Astrocyte (in vitro differentiated cells and primary cell): Measurements from ENCODE around the gene AFAP1L2. TPM values are rescaled to one million over a fixed set of nuclear protein-coding genes. Genes with fewer than 3 reads are reported as not detected.

ENCODE experiments used
- DNase-seq: peaks from one replicate; pipeline ENCODE4 v3.0.0-alpha.2; 2010; ENCODE audit warnings: low read depth
- FAIRE-seq: peaks from 2 replicates; lab custom pipeline; 2011; peaks lifted over from hg19 to GRCh38; lab: Jason Lieb, UNC
- H2AFZ ChIP-seq: 2 replicates; pipeline ENCODE4 v1.6.0; 2012; ENCODE audit warnings: low read depth, low read length, inconsistent platforms
- H3K27ac ChIP-seq: 2 replicates; pipeline ENCODE4 v1.5.1; 2011; ENCODE audit warnings: low read depth, low read length, inconsistent platforms
- H3K27me3 ChIP-seq: 2 replicates; pipeline ENCODE4 v1.6.0; 2011; ENCODE audit warnings: low read length, inconsistent platforms; ENCODE audit not compliant: insufficient read depth
- H3K36me3 ChIP-seq: 2 replicates; pipeline ENCODE4 v1.5.1; 2011; ENCODE audit warnings: low read length, inconsistent platforms; ENCODE audit not compliant: insufficient read depth
- H3K4me1 ChIP-seq: 2 replicates; pipeline ENCODE4 v1.5.1; 2011; ENCODE audit warnings: low read length, inconsistent platforms; ENCODE audit not compliant: insufficient read depth
- H3K4me2 ChIP-seq: 2 replicates; pipeline ENCODE4 v1.6.0; 2012; ENCODE audit warnings: low read length, inconsistent platforms
- H3K4me3 ChIP-seq: 2 replicates; pipeline ENCODE4 v1.5.1; 2011; ENCODE audit warnings: low read depth, mild to moderate bottlenecking, low read length, inconsistent platforms; ENCODE audit not compliant: insufficient read depth
- H3K79me2 ChIP-seq: 2 replicates; pipeline ENCODE4 v1.6.0; 2012; ENCODE audit warnings: mild to moderate bottlenecking, low read length, inconsistent platforms; ENCODE audit not compliant: insufficient read depth
- H3K9ac ChIP-seq: 2 replicates; pipeline ENCODE4 v1.6.0; 2012; ENCODE audit warnings: mild to moderate bottlenecking, low read length, inconsistent platforms
- H3K9me3 ChIP-seq: 2 replicates; pipeline ENCODE4 v1.5.1; 2012; ENCODE audit warnings: low read depth, mild to moderate bottlenecking, low read length, inconsistent platforms; ENCODE audit not compliant: insufficient read depth
- H4K20me1 ChIP-seq: 2 replicates; pipeline ENCODE4 v1.6.0; 2012; ENCODE audit warnings: low read length, inconsistent platforms; ENCODE audit not compliant: insufficient read depth
- H3K27ac Mint-ChIP-seq: one replicate; pipeline ENCODE4 v1.8.0; 2021; ENCODE audit warnings: mild to moderate bottlenecking, mixed read lengths; ENCODE audit not compliant: unreplicated experiment
- H3K27me3 Mint-ChIP-seq: one replicate; pipeline ENCODE4 v1.8.0; 2021; ENCODE audit warnings: low read depth, mixed read lengths; ENCODE audit not compliant: unreplicated experiment
- H3K36me3 Mint-ChIP-seq: one replicate; pipeline ENCODE4 v1.8.0; 2021; ENCODE audit warnings: low read depth, mixed read lengths; ENCODE audit not compliant: unreplicated experiment
- H3K4me1 Mint-ChIP-seq: one replicate; pipeline ENCODE4 v1.8.0; 2021; ENCODE audit warnings: low read depth, mixed read lengths; ENCODE audit not compliant: unreplicated experiment
- H3K4me3 Mint-ChIP-seq: one replicate; pipeline ENCODE4 v1.8.0; 2021; ENCODE audit warnings: mild to moderate bottlenecking, moderate library complexity, mixed read lengths; ENCODE audit not compliant: unreplicated experiment
- H3K9me3 Mint-ChIP-seq: one replicate; pipeline ENCODE4 v1.8.0; 2021; ENCODE audit warnings: mild to moderate bottlenecking, mixed read lengths; ENCODE audit not compliant: unreplicated experiment
- EZH2 ChIP-seq: IDR thresholded peaks from 2 replicates; pipeline ENCODE4 v1.6.1; 2012; ENCODE audit warnings: mild to moderate bottlenecking, low read length, inconsistent platforms; ENCODE audit not compliant: insufficient read depth
- total RNA-seq: library from RNA; stranded (reverse); gene quantifications from 2 replicates; pipeline ENCODE4 v1.2.1, GENCODE V29; 2021
- TF ChIP-seq, protein P1 (sequence below): IDR thresholded peaks from 2 replicates; pipeline ENCODE4 v1.5.1; 2011; ENCODE audit warnings: low read depth, mild to moderate bottlenecking, inconsistent platforms, low read length, moderate library complexity; ENCODE audit not compliant: insufficient read depth

AFAP1L2 gene
- total RNA-seq, 1 donor from 2014 or later, result 26.6 TPM

DNA sequence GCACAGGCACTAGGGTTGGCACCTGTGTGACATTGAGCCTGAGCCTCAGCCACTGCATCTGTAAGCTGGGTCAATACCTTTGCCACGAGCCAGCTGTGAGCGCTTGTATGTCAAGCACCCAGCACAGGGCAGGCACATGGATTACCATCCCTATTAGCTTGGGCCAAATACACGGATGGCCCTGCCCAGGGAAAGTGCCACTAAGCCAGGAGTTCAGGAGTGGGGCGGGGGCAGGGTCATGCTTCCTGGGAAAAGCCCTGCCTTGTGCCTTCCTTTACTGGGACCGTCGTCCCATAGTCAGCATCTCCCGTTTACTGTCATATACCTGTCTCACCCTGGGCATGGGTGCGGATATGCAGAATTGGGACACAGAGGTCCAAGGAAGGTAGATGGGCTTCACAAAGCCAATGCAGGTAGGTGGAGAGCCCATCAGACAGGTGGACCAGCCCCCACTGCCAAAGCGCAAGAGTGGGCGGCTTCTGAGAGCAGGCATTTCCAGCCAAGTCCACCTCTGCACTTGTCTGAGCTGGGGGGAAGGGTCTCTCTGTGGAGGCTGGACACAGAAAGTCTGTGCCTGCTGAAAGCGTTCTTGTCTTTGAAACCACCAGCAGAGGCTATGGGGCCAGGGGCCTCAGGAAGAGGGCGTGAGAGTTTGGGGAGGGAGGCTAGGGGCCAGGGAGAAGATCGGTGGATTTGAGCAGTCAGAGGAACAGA, 92.6 kb downstream of the AFAP1L2 start:
- Histone ChIP-seq H3K36me3 (no peaks in the 10 kb centered on the region), H3K9me3 (no peaks in the 10 kb centered on the region), H3K4me1 (peaks cover 28% of the 10 kb centered on the region), H3K27ac (no peak overlapping the region), H3K9ac (no peak overlapping the region), H3K27me3 (no peaks in the 10 kb centered on the region), H2AFZ (no peak overlapping the region), H3K4me2 (no peak overlapping the region), H3K4me3 (no peak overlapping the region), H4K20me1 (no peaks in the 10 kb centered on the region), H3K79me2 (no peaks in the 10 kb centered on the region)
- H3K27ac Mint-ChIP-seq, result no peak overlapping the region
- peaks cover 14% of the 10 kb centered on the region for H3K36me3 Mint-ChIP-seq
- DNase-seq, result no peak
- no peaks in the 10 kb centered on the region for H3K27me3 Mint-ChIP-seq
- H3K9me3 Mint-ChIP-seq, result no peaks in the 10 kb centered on the region
- TF ChIP-seq, protein P1, sequence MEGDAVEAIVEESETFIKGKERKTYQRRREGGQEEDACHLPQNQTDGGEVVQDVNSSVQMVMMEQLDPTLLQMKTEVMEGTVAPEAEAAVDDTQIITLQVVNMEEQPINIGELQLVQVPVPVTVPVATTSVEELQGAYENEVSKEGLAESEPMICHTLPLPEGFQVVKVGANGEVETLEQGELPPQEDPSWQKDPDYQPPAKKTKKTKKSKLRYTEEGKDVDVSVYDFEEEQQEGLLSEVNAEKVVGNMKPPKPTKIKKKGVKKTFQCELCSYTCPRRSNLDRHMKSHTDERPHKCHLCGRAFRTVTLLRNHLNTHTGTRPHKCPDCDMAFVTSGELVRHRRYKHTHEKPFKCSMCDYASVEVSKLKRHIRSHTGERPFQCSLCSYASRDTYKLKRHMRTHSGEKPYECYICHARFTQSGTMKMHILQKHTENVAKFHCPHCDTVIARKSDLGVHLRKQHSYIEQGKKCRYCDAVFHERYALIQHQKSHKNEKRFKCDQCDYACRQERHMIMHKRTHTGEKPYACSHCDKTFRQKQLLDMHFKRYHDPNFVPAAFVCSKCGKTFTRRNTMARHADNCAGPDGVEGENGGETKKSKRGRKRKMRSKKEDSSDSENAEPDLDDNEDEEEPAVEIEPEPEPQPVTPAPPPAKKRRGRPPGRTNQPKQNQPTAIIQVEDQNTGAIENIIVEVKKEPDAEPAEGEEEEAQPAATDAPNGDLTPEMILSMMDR, result no peak
- no peak for TF ChIP-seq EZH2
- no peak overlapping the region for H3K4me3 Mint-ChIP-seq
- H3K4me1 Mint-ChIP-seq, result peaks cover 33% of the 10 kb centered on the region
- no peak for FAIRE-seq

DNA sequence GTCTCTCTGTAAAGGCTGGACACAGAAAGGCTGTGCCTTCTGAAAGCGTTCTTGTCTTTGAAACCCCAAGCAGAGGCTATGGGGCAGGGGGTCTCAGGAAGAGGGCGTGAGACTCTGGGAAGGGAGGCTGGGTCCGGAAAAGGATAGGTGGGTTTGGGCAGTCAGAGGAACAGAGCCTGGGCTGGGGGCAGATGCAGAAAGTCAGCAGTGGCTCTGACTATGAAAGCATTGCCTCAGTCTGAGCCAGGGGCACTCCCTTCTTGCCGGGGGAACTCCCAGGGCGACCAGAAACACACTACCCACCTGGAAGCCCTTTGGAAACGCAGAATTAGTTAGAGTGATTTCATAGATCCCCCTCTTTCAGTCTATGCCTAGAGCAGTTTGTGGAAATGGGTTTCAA, 93.3 kb downstream of the AFAP1L2 start:
- no peak overlapping the region for H3K4me3 ChIP-seq
- H4K20me1 ChIP-seq, result no peaks in the 10 kb centered on the region
- no peak overlapping the region for H3K4me2 ChIP-seq
- TF ChIP-seq EZH2, result no peak
- TF ChIP-seq, protein P1, result no peak
- no peaks in the 10 kb centered on the region for H3K27me3 ChIP-seq
- H3K27ac ChIP-seq, result no peak overlapping the region
- no peak overlapping the region for H3K4me3 Mint-ChIP-seq
- peaks cover 14% of the 10 kb centered on the region for H3K36me3 Mint-ChIP-seq
- H3K4me1 Mint-ChIP-seq, result peaks cover 36% of the 10 kb centered on the region
- no peaks in the 10 kb centered on the region for H3K36me3 ChIP-seq
- peaks cover 31% of the 10 kb centered on the region for H3K4me1 ChIP-seq
- no peak overlapping the region for H3K27ac Mint-ChIP-seq
- no peaks in the 10 kb centered on the region for H3K27me3 Mint-ChIP-seq
- H2AFZ ChIP-seq, result no peak overlapping the region
- no peaks in the 10 kb centered on the region for H3K9me3 Mint-ChIP-seq
- H3K9ac ChIP-seq, result no peak overlapping the region
- DNase-seq (no peak), FAIRE-seq (no peak)
- H3K9me3 ChIP-seq, result no peaks in the 10 kb centered on the region
- no peaks in the 10 kb centered on the region for H3K79me2 ChIP-seq

DNA sequence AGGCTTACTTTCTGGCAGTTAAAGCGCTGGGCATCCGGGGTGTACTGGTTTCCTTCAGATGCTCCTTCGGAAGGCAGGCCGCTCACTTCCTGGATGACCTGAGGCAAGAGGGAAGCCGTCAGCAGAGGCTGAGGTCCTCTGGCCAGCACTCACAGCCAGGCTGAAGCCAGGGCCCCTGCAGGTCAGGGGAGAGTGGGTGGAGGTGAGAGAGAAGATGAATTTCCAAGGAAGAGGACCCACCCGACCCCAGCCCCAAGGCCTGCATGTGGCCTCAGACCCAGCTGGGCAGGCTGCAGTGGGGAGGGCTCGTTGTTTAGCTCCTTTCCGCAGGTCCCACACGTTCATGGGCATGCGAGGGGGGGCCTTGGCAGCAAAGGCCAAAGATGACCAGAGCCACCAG, 94.0 kb downstream of the AFAP1L2 start:
- DNase-seq (no peak), FAIRE-seq (no peak)
- no peaks in the 10 kb centered on the region for H3K9me3 Mint-ChIP-seq
- no peak overlapping the region for H3K4me3 Mint-ChIP-seq
- no peaks in the 10 kb centered on the region for H3K79me2 ChIP-seq
- H3K4me1 ChIP-seq, result peaks cover 31% of the 10 kb centered on the region
- no peak overlapping the region for H3K4me2 ChIP-seq
- no peaks in the 10 kb centered on the region for H3K36me3 ChIP-seq
- H3K27ac Mint-ChIP-seq, result no peak overlapping the region
- H3K9ac ChIP-seq, result no peak overlapping the region
- H3K36me3 Mint-ChIP-seq, result peaks cover 14% of the 10 kb centered on the region
- H3K27me3 ChIP-seq, result no peaks in the 10 kb centered on the region
- H3K4me1 Mint-ChIP-seq, result peaks cover 36% of the 10 kb centered on the region
- H3K27ac ChIP-seq, result no peak overlapping the region
- no peak overlapping the region for H3K4me3 ChIP-seq
- no peaks in the 10 kb centered on the region for H3K27me3 Mint-ChIP-seq
- TF ChIP-seq, protein P1, result no peak
- no peak for TF ChIP-seq EZH2
- H4K20me1 ChIP-seq, result no peaks in the 10 kb centered on the region
- H2AFZ ChIP-seq, result no peak overlapping the region
- H3K9me3 ChIP-seq, result no peaks in the 10 kb centered on the region
